Subcutaneous abdominal adipose tissue (tissue), 5 donors: ENCODE results near the gene TNFAIP3.

Experiments used
- H3K27ac ChIP-seq: one replicate; pipeline ENCODE4 v1.7.0; 2013; ENCODE audit warnings: low read depth, mild to moderate bottlenecking, inconsistent platforms, low read length, moderate library complexity
- H3K27me3 ChIP-seq, 5 donors: one replicate each; pipeline ENCODE4 v1.7.0; 2013; ENCODE audit warnings: low read length in 5 of 5, inconsistent platforms in 1 of 5; ENCODE audit not compliant: control insufficient read depth in 5 of 5, insufficient read depth in 4 of 5
- H3K36me3 ChIP-seq, 5 donors: one replicate each; pipeline ENCODE4 v1.7.0; 2013; ENCODE audit warnings: low read length in 5 of 5; ENCODE audit not compliant: control insufficient read depth in 5 of 5, insufficient read depth in 5 of 5
- H3K4me1 ChIP-seq, 5 donors: one replicate each; pipeline ENCODE4 v1.7.0; 2013; ENCODE audit warnings: low read length in 5 of 5, mild to moderate bottlenecking in 3 of 5, moderate library complexity in 1 of 5; ENCODE audit not compliant: control insufficient read depth in 5 of 5, insufficient read depth in 5 of 5
- H3K4me3 ChIP-seq, 5 donors: one replicate each; pipeline ENCODE4 v1.7.0; 2013; ENCODE audit warnings: low read length in 5 of 5, low read depth in 1 of 5
- H3K9ac ChIP-seq, 5 donors: one replicate each; pipeline ENCODE4 v1.7.0; 2013; ENCODE audit warnings: low read length in 5 of 5, mild to moderate bottlenecking in 4 of 5, moderate library complexity in 3 of 5
- H3K9me3 ChIP-seq, 5 donors: one replicate each; pipeline ENCODE4 v1.7.0; 2013; ENCODE audit warnings: low read length in 5 of 5; ENCODE audit not compliant: control insufficient read depth in 5 of 5
- donor health status: healthy.
- donor health status: healthy.
- donor health status: healthy.
- donor health status: healthy.
- donor health status: healthy.

Gene TNFAIP3

DNA sequence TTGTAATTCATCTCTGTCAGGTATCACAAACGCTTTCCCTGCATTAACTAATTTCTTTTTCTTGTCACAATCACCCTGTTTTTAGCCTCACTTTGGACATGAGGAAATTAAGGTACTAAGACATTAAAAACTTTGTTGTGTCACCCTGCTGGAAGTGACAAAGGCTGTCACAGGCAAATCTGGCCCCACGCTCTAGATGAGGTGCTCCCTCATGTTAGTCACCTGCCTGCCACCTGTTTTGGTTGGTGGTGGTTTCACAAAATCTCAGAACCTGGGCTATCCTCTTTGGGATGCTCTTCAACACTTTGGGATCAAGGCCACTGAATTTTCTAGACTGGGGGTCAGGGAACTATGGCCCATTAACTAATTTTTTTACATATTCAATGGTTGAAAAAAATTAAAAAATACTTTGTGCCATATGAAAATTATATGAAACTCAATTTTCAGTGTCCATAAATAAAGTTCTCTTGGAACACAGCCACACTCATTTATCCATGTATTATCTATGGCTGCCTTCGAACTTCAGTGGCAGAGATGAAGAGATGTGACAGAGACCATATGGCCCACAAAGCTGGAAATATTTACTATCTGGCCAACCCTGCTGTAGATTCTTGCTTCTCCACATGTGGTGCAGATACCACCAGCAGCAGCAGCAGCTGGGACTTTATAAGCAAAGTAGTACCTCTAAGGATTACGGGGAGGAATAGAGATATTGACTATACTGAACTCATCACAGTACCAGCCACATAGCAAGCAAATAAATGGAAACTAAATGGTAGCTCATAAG lies 16.1 kb upstream of the TNFAIP3 start:
- Histone ChIP-seq H3K36me3 (no peaks in the 10 kb centered on the region), H3K27ac (no peak overlapping the region), H3K4me3 (no peak overlapping the region), H3K4me1 (peaks cover 5 to 23% (median 12%) of the 10 kb centered on the region in 5 donors), H3K27me3 (no peaks in the 10 kb centered on the region), H3K9ac (no peak overlapping the region), H3K9me3 (no peaks in the 10 kb centered on the region)

DNA sequence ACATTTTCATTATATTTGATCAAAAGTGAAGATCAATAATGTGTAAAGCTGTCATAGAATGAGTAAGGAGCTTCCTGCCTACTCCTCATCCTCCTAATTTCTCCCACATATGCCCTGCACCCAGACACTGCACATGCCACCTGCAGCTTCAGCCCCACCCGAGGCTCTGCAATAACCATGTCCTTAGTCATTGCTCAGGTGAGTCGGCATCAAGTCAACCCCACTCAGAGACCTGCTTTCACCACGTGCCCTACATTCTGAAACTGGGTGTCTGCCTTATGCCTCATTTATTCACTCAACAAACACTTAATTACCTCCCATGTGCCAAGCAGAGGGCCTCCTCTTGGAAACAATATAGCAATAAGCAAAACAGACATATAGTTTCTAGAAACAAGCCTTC lies 15.4 kb upstream of the TNFAIP3 start:
- Histone ChIP-seq H3K27ac (no peak overlapping the region), H3K9me3 (no peaks in the 10 kb centered on the region), H3K27me3 (no peaks in the 10 kb centered on the region), H3K4me1 (peaks cover 5 to 20% (median 12%) of the 10 kb centered on the region in 5 donors), H3K9ac (no peak overlapping the region), H3K4me3 (no peak overlapping the region), H3K36me3 (no peaks in the 10 kb centered on the region)

DNA sequence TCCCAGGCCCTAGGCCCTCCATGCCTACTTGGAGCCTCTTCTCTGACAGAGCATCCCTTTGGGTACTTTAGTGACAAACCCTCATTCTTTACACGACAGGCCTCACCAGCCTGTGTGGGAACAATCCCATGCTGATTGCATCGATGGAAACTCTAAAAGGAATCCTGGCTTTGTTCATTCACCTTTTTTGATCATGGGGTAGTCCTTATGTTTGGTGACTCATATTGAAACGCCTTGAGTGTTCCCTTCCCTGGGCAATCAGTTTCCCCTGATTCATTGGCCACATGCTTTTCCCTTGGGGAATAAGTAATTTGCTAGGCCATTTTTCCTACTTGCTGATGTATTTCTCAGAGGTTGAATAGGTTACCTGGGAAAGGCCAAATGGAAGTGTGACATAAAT lies 14.7 kb upstream of the TNFAIP3 start:
- Histone ChIP-seq H3K4me3 (no peak overlapping the region), H3K9me3 (no peaks in the 10 kb centered on the region), H3K27me3 (no peaks in the 10 kb centered on the region), H3K27ac (no peak overlapping the region), H3K9ac (no peak overlapping the region), H3K36me3 (no peaks in the 10 kb centered on the region), H3K4me1 (peaks cover 5 to 20% (median 12%) of the 10 kb centered on the region in 5 donors)

- H3K9me3 ChIP-seq: no peaks in the 10 kb centered on the region
- H3K27ac ChIP-seq: no peak overlapping the region
- H3K36me3 ChIP-seq: no peaks in the 10 kb centered on the region
- no peak overlapping the region for H3K9ac ChIP-seq
- H3K27me3 ChIP-seq: no peaks in the 10 kb centered on the region
- no peak overlapping the region for H3K4me3 ChIP-seq
- H3K4me1 ChIP-seq: peaks cover 5 to 20% (median 12%) of the 10 kb centered on the region in 5 donors
Measured at GRCh38 chr6:137852811-137853210, 14.2 kb upstream of the TNFAIP3 start.

DNA sequence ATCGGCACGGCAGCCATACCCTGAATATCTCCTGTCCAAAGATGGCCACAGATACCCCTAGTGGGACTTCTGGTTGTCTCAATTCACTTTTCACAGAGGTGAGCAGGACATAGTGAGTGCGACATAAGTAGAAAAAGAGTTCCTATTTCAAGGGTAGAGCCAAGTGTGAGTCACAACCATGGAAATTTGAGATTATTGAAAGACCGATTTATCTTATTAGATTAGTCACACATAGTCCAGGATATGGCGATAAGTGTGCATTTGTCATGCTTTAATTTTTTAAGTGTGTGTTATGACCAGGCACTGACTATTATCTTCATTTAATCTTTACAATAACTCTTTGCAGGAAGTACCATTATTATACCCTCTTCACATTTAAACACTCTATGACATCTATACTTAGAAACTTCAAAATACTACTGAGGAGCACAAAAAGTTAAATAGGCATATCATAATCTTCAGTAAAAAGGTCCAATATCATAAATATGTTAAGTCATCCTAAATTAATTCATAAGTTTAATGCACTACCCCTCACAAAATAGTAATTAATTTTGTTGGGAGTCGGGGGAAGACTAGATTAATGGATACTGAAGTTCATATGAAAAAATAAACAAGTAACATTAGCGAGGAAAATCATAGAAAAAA lies 13.4 kb upstream of the TNFAIP3 start:
- Histone ChIP-seq H3K27ac (no peak overlapping the region), H3K9ac (no peak overlapping the region), H3K36me3 (no peaks in the 10 kb centered on the region), H3K9me3 (no peaks in the 10 kb centered on the region), H3K4me3 (no peak overlapping the region), H3K4me1 (peaks cover 5 to 16% (median 11%) of the 10 kb centered on the region in 5 donors), H3K27me3 (no peaks in the 10 kb centered on the region)

DNA sequence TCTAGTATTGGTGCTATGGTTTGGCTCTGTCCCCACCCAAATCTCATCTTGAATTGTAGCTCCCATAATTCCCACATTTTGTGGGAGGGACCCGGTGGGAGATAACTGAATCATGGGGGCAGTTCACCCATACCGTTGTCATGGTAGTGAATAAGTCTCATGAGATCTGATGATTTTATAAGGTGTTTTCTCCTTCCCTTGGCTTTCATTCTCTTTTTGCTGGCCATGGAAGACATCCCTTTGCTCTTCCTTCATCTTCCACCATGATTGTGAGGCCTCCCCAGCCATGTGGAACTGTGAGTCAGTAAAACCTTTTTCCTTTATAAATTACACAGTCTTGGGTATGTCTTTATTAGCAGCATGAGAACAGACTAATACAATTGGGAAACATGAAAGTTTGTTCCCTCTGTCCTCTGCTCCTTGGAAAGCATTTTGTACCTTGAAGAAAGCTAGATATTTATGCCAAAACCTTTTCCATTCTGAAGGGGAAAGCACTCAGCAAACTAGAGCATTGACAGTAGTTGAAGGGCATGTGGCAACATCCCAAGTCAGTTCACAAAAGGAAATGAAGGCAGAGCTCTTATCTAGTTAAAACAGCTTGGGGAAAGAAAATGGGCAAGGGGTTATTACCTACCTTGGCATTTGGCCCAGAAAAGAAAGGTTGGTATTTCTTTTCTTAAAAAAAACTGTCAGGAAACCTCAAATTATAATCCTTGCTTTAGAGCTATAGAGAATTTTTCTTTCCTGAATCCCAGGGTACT lies 10.7 kb upstream of the TNFAIP3 start:
- no peaks in the 10 kb centered on the region for H3K36me3 ChIP-seq
- H3K4me1 ChIP-seq: no peaks in the 10 kb centered on the region
- H3K9ac ChIP-seq: no peak overlapping the region
- no peaks in the 10 kb centered on the region for H3K9me3 ChIP-seq
- no peak overlapping the region for H3K27ac ChIP-seq
- no peak overlapping the region for H3K4me3 ChIP-seq
- H3K27me3 ChIP-seq: no peaks in the 10 kb centered on the region

- H3K9ac ChIP-seq: no peak overlapping the region
- no peak overlapping the region for H3K4me3 ChIP-seq
- H3K4me1 ChIP-seq: no peaks in the 10 kb centered on the region
- H3K27ac ChIP-seq: no peak overlapping the region
- H3K36me3 ChIP-seq: no peaks in the 10 kb centered on the region
- H3K27me3 ChIP-seq: no peaks in the 10 kb centered on the region
- no peaks in the 10 kb centered on the region for H3K9me3 ChIP-seq
Measured at GRCh38 chr6:137859025-137859424, 8.0 kb upstream of the TNFAIP3 start.

DNA sequence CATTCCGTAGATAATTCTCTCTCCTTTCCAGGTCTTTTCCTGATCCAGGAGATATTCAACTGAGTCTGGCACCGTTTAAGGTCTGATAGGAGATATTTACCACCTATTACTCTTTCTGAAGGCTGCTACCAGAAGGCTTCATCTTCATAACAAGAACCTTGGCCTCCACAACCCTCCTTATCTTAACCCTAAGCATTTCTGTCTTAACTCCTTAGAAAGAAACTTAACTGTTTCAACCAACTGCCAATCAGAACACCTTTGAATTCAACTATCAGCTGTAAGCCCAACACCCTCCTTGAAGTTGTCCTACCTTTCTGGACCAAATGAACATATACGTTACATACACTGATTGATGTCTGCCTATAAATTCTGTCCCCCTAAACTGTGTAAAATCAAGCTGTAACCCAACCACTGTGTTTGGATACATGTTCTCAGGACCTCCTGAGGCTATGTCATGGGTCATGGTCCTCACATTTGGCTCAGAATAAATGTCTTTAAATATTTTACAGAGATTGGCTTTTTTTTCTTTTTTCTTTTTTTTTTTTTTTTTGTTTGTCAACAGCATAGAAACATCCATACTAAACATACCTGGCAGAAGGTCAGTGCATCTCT lies 6.6 kb upstream of the TNFAIP3 start:
- H3K9me3 ChIP-seq: no peaks in the 10 kb centered on the region
- no peak overlapping the region for H3K27ac ChIP-seq
- H3K27me3 ChIP-seq: no peaks in the 10 kb centered on the region
- H3K9ac ChIP-seq: no peak overlapping the region
- H3K4me1 ChIP-seq: no peaks in the 10 kb centered on the region
- H3K36me3 ChIP-seq: no peaks in the 10 kb centered on the region
- no peak overlapping the region for H3K4me3 ChIP-seq

- Histone ChIP-seq H3K4me1 (peaks cover 4 to 9% (median 6%) of the 10 kb centered on the region in 5 donors), H3K27ac (no peak overlapping the region), H3K4me3 (no peak overlapping the region), H3K36me3 (no peaks in the 10 kb centered on the region), H3K9me3 (no peaks in the 10 kb centered on the region), H3K27me3 (no peaks in the 10 kb centered on the region), H3K9ac (no peak overlapping the region)
Measured at GRCh38 chr6:137861550-137862337, 5.3 kb upstream of the TNFAIP3 start.
